K562 (cell line): ENCODE measurements around the gene CCDC186. TPM values are rescaled to one million over a fixed set of nuclear protein-coding genes. Genes with fewer than 3 reads are reported as not detected.

Source experiments
- ATAC-seq: fragments of 200-7000 bp; cut with Tn5 transposase; 3 replicates; pipeline ENCODE4 v1.9.1; 2020; ENCODE audit warnings: moderate library complexity
- BruUV-seq: library from RNA; stranded (reverse); fragments of 400-500 nt; replicated peaks from 2 replicates; lab custom pipeline; 2021; lab: Mats Ljungman, UMichigan
- CTCF ChIA-PET: fragments of 300-600 bp; formaldehyde crosslinking; extraction: SDS; loops from one replicate; lab custom pipeline; 2021; ENCODE audit warnings: low intra/inter-chr PET ratio; lab: Yijun Ruan, JAX
- POLR2A ChIA-PET: fragments of 300-600, 350-650 bp; sonication (Branson Sonifier 250); formaldehyde crosslinking; extraction: SDS; loops from one replicate; lab custom pipeline; 2021; ENCODE audit warnings: antibody characterized with exemption, inconsistent platforms; lab: Yijun Ruan, JAX
- DNase-seq, 4 experiments: peaks; one replicate each; pipeline versions ENCODE4 v3.0.0 to v3.0.0-alpha.2; 2011 to 2018; ENCODE audit warnings: low spot score in 3 of 4, mixed read lengths in 3 of 4; ENCODE audit errors: extremely low read depth in 1 of 4
- FAIRE-seq: peaks from 2 replicates; lab custom pipeline; 2011; peaks lifted over from hg19 to GRCh38; lab: Jason Lieb, UNC
- H2AFZ ChIP-seq: 2 replicates; pipeline ENCODE4 v1.6.0; 2011; ENCODE audit warnings: low read depth, low read length, control low read depth, inconsistent platforms
- H3K27ac ChIP-seq: fragments of 200-600 bp; 3 replicates; pipeline ENCODE4 v1.8.0; 2011; ENCODE audit warnings: low read depth, mild to moderate bottlenecking, control low read depth, inconsistent platforms, low read length, moderate library complexity, mixed read lengths; ENCODE audit errors: extremely low read depth
- H3K27me3 ChIP-seq, 2 experiments: fragments of 300-600 bp in 1 of 2; 2 replicates in 1 of 2; 3 replicates in 1 of 2; pipeline versions ENCODE4 v1.6.0 to v1.8.0; 2011; ENCODE audit warnings: inconsistent platforms in 2 of 2, low read length in 2 of 2, mild to moderate bottlenecking in 1 of 2, mixed read lengths in 1 of 2, moderate library complexity in 1 of 2; ENCODE audit not compliant: control insufficient read depth in 2 of 2, insufficient read depth in 2 of 2
- H3K36me3 ChIP-seq: fragments of 300-600 bp; 3 replicates; pipeline ENCODE4 v1.8.0; 2011; ENCODE audit warnings: mild to moderate bottlenecking, low read length, inconsistent platforms; ENCODE audit not compliant: control insufficient read depth, insufficient read depth
- H3K4me1 ChIP-seq, 2 experiments: fragments of 200-600 bp in 1 of 2; replicated peaks in 1 of 2; 2 replicates in 1 of 2; 3 replicates in 1 of 2; pipeline versions ENCODE4 v1.5.1 to v1.8.0; 2011; ENCODE audit warnings: inconsistent platforms in 2 of 2, low read length in 2 of 2, mild to moderate bottlenecking in 1 of 2, mixed read lengths in 1 of 2, moderate library complexity in 1 of 2; ENCODE audit not compliant: control insufficient read depth in 2 of 2, insufficient read depth in 2 of 2
- H3K4me2 ChIP-seq: 2 replicates; pipeline ENCODE4 v1.6.1; 2011; ENCODE audit warnings: low read length, control low read depth, inconsistent platforms, mixed read lengths; ENCODE audit not compliant: insufficient read depth
- H3K4me3 ChIP-seq: fragments of 200-600 bp; sonication (generic), shearing (Covaris generic); 2 replicates; pipeline ENCODE4 v1.5.1; 2016; ENCODE audit warnings: control low read depth, inconsistent platforms
- H3K79me2 ChIP-seq: fragments of 200-600 bp; 3 replicates; pipeline ENCODE4 v1.8.0; 2011; ENCODE audit warnings: low read length, inconsistent platforms; ENCODE audit not compliant: control insufficient read depth, insufficient read depth
- H3K9ac ChIP-seq, 2 experiments: 2 replicates each; pipeline versions ENCODE4 v1.6.0 to v1.6.1; 2011; ENCODE audit warnings: low read depth in 2 of 2, low read length in 2 of 2, control low read depth in 1 of 2, inconsistent platforms in 1 of 2, mild to moderate bottlenecking in 1 of 2, mixed read lengths in 1 of 2; ENCODE audit not compliant: insufficient read depth in 1 of 2
- H3K9me1 ChIP-seq: one replicate; pipeline ENCODE4 v1.6.0; 2011; ENCODE audit warnings: inconsistent platforms, mild to moderate bottlenecking, low read length, moderate library complexity; ENCODE audit not compliant: control insufficient read depth, insufficient read depth
- H3K9me3 ChIP-seq: replicated peaks from 2 replicates; pipeline ENCODE4 v1.5.1; 2011; ENCODE audit warnings: low read depth, low read length, inconsistent platforms; ENCODE audit not compliant: control insufficient read depth, insufficient read depth
- H4K20me1 ChIP-seq: replicated peaks from 2 replicates; pipeline ENCODE4 v1.6.1; 2011; ENCODE audit warnings: low read length, inconsistent platforms, mixed read lengths; ENCODE audit not compliant: control insufficient read depth, insufficient read depth
- CHAMP1 ChIP-seq: fragments of 450-650 bp; IDR thresholded peaks from 2 replicates; pipeline ENCODE4 v1.6.1; 2016; ENCODE audit warnings: mild to moderate bottlenecking
- SAFB2 ChIP-seq: fragments of 200-400 bp; formaldehyde crosslinking; IDR thresholded peaks from 2 replicates; pipeline ENCODE4 v1.6.1; 2018; ENCODE audit warnings: borderline replicate concordance, low read length, low read depth, moderate library complexity; ENCODE audit not compliant: severe bottlenecking
- WGBS: fragments of 100-300 bp; shearing (Covaris generic); methylation state at CpG from one replicate; pipeline ENCODE4 v1.1.6; 2016; ENCODE audit warnings: low coverage, mixed read lengths; ENCODE audit not compliant: insufficient coverage; ENCODE audit errors: missing lambda C conversion rate; 5-methylcytosine and 5-hydroxymethylcytosine counted together
- in situ Hi-C: fragments of 300-500 bp; cut with MboI; formaldehyde crosslinking; loops from 4 replicates; pipeline ENCODE4 v1.15.0; 2018; ENCODE audit warnings: inconsistent platforms, mixed read lengths
- intact Hi-C: fragments of 100-400 bp; cut with micrococcal nuclease; formaldehyde crosslinking; loops from 2 replicates; pipeline ENCODE4 v1.14.2; 2022
- polyA plus RNA-seq, 8 experiments: library from polyadenylated mRNA; depleted of rRNA in 4 of 8; stranded (reverse) in 5 of 8; unstranded in 3 of 8; fragments of >200 nt; fragmentation: Nextera tagmentation in 2 of 8; fragmentation: Illumina TruSeq in 1 of 8; extraction: Ambion mirVana in 2 of 8; extraction: Trizol in 1 of 8; gene quantifications; 2 replicates each; pipeline versions ENCODE4 v1.2.1 to v1.2.3, GENCODE V29; 2011 to 2014; ENCODE audit warnings: inconsistent platforms in 1 of 8, missing spikeins in 1 of 8
- total RNA-seq, 7 experiments: library from RNA; depleted of rRNA in 6 of 7; stranded (reverse); fragments of >200 nt in 6 of 7; fragmentation: Illumina TruSeq in 2 of 7; extraction: Trizol in 2 of 7; gene quantifications; 2 replicates each; pipeline versions ENCODE4 v1.2.1 to v1.2.3, GENCODE V29; 2011 to 2021; ENCODE audit warnings: low replicate concordance in 1 of 7
- TF ChIP-seq, protein P1 (sequence below): fragments of 250-450 bp; sonication (Bioruptor Pico); IDR thresholded peaks from 2 replicates; pipeline ENCODE4 v1.5.0; 2020; ENCODE audit warnings: mild to moderate bottlenecking, borderline replicate concordance

Gene CCDC186
- total and polyA plus RNA-seq, 9 of the 15 experiments (the other 6 are each of a cell fraction or from before 2014, with no cell fraction given): 2.0 to 7.5 (median 4.7) TPM

DNA sequence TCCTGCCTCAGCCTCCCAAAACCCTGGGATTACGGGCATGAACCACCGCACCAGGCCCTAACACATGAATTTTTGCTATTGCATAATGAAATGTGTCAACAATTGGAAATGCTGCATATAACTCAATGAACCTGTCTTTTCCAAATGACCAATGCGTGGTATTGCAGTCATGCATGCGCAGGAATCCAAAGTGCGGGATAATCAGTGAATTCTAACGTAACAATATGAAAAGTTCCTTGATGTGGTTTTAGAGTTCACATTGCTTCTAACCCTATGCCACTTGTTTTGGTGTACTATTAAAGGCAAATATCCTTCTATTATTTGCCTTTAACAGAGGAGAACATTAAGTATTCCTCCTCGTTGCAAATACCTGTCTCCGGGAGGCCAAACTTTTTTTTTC lies 15.7 kb upstream of the CCDC186 start:
- DNase-seq (no peak), ATAC-seq (no peak), FAIRE-seq (no peak)
- no peak overlapping the region for H3K27ac ChIP-seq
- H3K36me3 ChIP-seq: no peaks in the 10 kb centered on the region
- H3K4me2 ChIP-seq: no peak overlapping the region
- CTCF ChIA-PET: no interaction called here
- no peak overlapping the region for H3K4me3 ChIP-seq
- peaks cover 6 to 16% of the 10 kb centered on the region in 2 experiments; a peak in 4 of 5 replicates for H3K27me3 ChIP-seq
- H3K9me3 ChIP-seq: no peaks in the 10 kb centered on the region
- POLR2A ChIA-PET: interaction anchor here (1.0 kb wide), 1 partner anchor 8 kb away, joined by 3 read pairs; no protein-coding TSS in a partner anchor
- intact Hi-C loops (no loop called here), in situ Hi-C loops (no loop called here)
- TF ChIP-seq CHAMP1 (no peak), SAFB2 (no peak)
- TF ChIP-seq, protein P1, sequence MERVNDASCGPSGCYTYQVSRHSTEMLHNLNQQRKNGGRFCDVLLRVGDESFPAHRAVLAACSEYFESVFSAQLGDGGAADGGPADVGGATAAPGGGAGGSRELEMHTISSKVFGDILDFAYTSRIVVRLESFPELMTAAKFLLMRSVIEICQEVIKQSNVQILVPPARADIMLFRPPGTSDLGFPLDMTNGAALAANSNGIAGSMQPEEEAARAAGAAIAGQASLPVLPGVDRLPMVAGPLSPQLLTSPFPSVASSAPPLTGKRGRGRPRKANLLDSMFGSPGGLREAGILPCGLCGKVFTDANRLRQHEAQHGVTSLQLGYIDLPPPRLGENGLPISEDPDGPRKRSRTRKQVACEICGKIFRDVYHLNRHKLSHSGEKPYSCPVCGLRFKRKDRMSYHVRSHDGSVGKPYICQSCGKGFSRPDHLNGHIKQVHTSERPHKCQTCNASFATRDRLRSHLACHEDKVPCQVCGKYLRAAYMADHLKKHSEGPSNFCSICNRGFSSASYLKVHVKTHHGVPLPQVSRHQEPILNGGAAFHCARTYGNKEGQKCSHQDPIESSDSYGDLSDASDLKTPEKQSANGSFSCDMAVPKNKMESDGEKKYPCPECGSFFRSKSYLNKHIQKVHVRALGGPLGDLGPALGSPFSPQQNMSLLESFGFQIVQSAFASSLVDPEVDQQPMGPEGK (CRISPR knock-in tag): no peak
- 7% methylated on average over 7 of the region's 8 CpGs for WGBS
- no TSS peak for BruUV-seq
- H2AFZ ChIP-seq: no peak overlapping the region
- no peaks in the 10 kb centered on the region for H3K9me1 ChIP-seq
- no peaks in the 10 kb centered on the region for H4K20me1 ChIP-seq
- H3K9ac ChIP-seq: no peak overlapping the region
- H3K4me1 ChIP-seq: no peaks in the 10 kb centered on the region
- no peaks in the 10 kb centered on the region for H3K79me2 ChIP-seq
